Spleen (tissue), 11 donors: ENCODE measurements around the gene TSKS. TPM values are rescaled to one million over a fixed set of nuclear protein-coding genes. Genes with fewer than 3 reads are reported as not detected.

Experiments used
- DNase-seq: peaks from one replicate; pipeline ENCODE4 v3.0.0-alpha.2; 2020
- H3K27ac ChIP-seq, 8 donors: fragments of 200-600 bp; sonication (generic) in 7 of 8; 1 replicate in 4 of 8; 2 replicates in 4 of 8; pipeline versions ENCODE4 v1.5.0 to v1.8.0; 2016 to 2021; ENCODE audit warnings: inconsistent platforms in 4 of 8, mild to moderate bottlenecking in 4 of 8, moderate library complexity in 1 of 8
- H3K27me3 ChIP-seq, 7 donors: fragments of 200-600 bp; sonication (generic) in 6 of 7; replicated peaks in 1 of 7; 1 replicate in 4 of 7; 2 replicates in 3 of 7; pipeline versions ENCODE4 v1.5.0 to v1.8.0; 2016 to 2021; ENCODE audit warnings: inconsistent platforms in 3 of 7, mild to moderate bottlenecking in 1 of 7
- H3K36me3 ChIP-seq, 6 donors: fragments of 200-600 bp; sonication (generic) in 5 of 6; 1 replicate in 4 of 6; 2 replicates in 2 of 6; pipeline versions ENCODE4 v1.5.0 to v1.8.0; 2016 to 2021; ENCODE audit warnings: inconsistent platforms in 2 of 6
- H3K4me1 ChIP-seq, 6 donors: fragments of 200-600 bp; sonication (generic) in 5 of 6; 1 replicate in 3 of 6; 2 replicates in 3 of 6; pipeline versions ENCODE4 v1.5.0 to v1.8.0; 2016 to 2021; ENCODE audit warnings: inconsistent platforms in 3 of 6
- H3K4me3 ChIP-seq, 8 donors: fragments of 200-600 bp; sonication (generic) in 7 of 8; 1 replicate in 4 of 8; 2 replicates in 4 of 8; pipeline versions ENCODE4 v1.5.0 to v1.8.0; 2016 to 2021; ENCODE audit warnings: inconsistent platforms in 4 of 8, mild to moderate bottlenecking in 4 of 8, moderate library complexity in 2 of 8
- H3K9me3 ChIP-seq, 8 donors: fragments of 200-600 bp; sonication (generic) in 7 of 8; 1 replicate in 4 of 8; 2 replicates in 4 of 8; pipeline versions ENCODE4 v1.5.0 to v1.8.0; 2016 to 2021; ENCODE audit warnings: inconsistent platforms in 4 of 8
- POLR2A ChIP-seq, 3 donors: fragments of 450-650 bp; IDR thresholded peaks; one replicate each; pipeline ENCODE4 v1.5.1; 2017; ENCODE audit warnings: antibody characterized with exemption in 3 of 3, mild to moderate bottlenecking in 1 of 3
- POLR2AphosphoS5 ChIP-seq, 3 donors: sonication (generic); formaldehyde crosslinking; IDR thresholded peaks; one replicate each; pipeline ENCODE4 v1.5.1; 2017; ENCODE audit warnings: antibody characterized with exemption in 3 of 3
- WGBS, 5 donors: extraction: QIAGEN DNeasy Blood & Tissue Kit in 3 of 5; methylation state at CpG; one replicate each; pipeline versions ENCODE4 v1.1.5 to v1.1.7; 2013 to 2018; 5-methylcytosine and 5-hydroxymethylcytosine counted together
- intact Hi-C: fragments of 100-400 bp; cut with DNase I; formaldehyde crosslinking; loops from one replicate; pipeline ENCODE4 v1.15.0; 2023; ENCODE audit warnings: low total_unique reads
- polyA plus RNA-seq, 3 donors: library from polyadenylated mRNA; stranded (reverse); fragments of 200-250 nt; gene quantifications; one replicate each; pipeline ENCODE4 v1.2.1, GENCODE V29; 2013
- total RNA-seq, 7 donors: library from RNA; depleted of rRNA in 3 of 7; stranded (reverse); fragments of >200 nt in 3 of 7; fragmentation: NEBNext Ultra II Directional in 4 of 7; extraction: Animal tissue kit (Norgen Biotek cat#: 25700) in 4 of 7; gene quantifications; one replicate each; pipeline versions ENCODE4 v1.1.0 to v1.2.1, GENCODE V29; 2016 to 2021
- TF ChIP-seq, protein P1 (sequence below), 11 experiments: fragments of 200-600 bp in 7 of 11; fragments of 450-650 bp in 4 of 11; sonication (generic) in 4 of 11; IDR thresholded peaks in 8 of 11; conservative IDR thresholded peaks in 3 of 11; 1 replicate in 7 of 11; 2 replicates in 4 of 11; pipeline versions ENCODE4 v1.4.0 to v1.8.0; 2016 to 2021; ENCODE audit warnings: antibody characterized with exemption in 11 of 11, inconsistent platforms in 4 of 11, mild to moderate bottlenecking in 1 of 11
- donor health status: healthy with polysubstance abuse.
- donor health status: DM: no; HTN: no; CAD: no; lungs with moderate emphysema.
- donor health status: DM: no; HTN: no; CAD: no.
- donor health status: Bipolar disorder and iron deficiency.
- donor health status: healthy.
- donor health status: DM: no; HTN: no; CAD: no.
- donor health status: DM: yes; HTN: yes; CAD: no.

TSKS gene
- total and polyA plus RNA-seq, 10 donors, result 0.26 to 2.1 (median 0.88) TPM; not detected in 4

DNA sequence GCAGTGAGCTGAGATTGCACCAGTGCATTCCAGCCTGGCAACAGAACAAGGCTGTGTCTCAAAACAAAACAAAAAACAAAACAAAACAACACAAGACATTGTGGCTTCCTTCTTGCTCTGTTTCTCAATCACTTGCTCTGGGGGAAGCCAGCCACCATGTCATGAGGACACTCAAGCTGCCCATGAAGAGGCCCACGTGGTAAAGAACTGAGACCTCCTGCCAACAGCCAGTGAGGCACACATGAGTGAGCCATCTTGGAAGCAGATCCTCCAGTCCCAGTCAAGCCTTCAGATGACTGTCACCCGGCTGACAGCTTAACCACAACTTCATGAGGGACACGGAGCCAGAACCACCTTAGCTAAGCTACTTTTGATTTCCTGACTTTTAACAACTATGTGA is 47.0 kb downstream of the TSKS start:
- Histone ChIP-seq H3K27ac (peak overlapping the region in 3 of 8 donors; percentile 89 to 93 (median 92)), H3K4me1 (peaks cover 0 to 28% (median 13%) of the 10 kb centered on the region in 6 donors), H3K36me3 (no peaks in the 10 kb centered on the region), H3K27me3 (no peaks in the 10 kb centered on the region), H3K9me3 (no peaks in the 10 kb centered on the region), H3K4me3 (no peak overlapping the region)
- intact Hi-C loops, result no loop called here
- TF ChIP-seq POLR2AphosphoS5 (IDR thresholded peaks at IDR 0.05) (no peak), POLR2A (IDR thresholded peaks at IDR 0.05) (no peak)
- TF ChIP-seq, protein P1, sequence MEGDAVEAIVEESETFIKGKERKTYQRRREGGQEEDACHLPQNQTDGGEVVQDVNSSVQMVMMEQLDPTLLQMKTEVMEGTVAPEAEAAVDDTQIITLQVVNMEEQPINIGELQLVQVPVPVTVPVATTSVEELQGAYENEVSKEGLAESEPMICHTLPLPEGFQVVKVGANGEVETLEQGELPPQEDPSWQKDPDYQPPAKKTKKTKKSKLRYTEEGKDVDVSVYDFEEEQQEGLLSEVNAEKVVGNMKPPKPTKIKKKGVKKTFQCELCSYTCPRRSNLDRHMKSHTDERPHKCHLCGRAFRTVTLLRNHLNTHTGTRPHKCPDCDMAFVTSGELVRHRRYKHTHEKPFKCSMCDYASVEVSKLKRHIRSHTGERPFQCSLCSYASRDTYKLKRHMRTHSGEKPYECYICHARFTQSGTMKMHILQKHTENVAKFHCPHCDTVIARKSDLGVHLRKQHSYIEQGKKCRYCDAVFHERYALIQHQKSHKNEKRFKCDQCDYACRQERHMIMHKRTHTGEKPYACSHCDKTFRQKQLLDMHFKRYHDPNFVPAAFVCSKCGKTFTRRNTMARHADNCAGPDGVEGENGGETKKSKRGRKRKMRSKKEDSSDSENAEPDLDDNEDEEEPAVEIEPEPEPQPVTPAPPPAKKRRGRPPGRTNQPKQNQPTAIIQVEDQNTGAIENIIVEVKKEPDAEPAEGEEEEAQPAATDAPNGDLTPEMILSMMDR (IDR thresholded peaks at IDR 0.05 in 8 of 11, conservative IDR thresholded peaks at IDR 0.05 in 3 of 11), result no peak
- no peak for DNase-seq
- 44 to 79% (median 57%) methylated on average over 3 of the region's 3 CpGs for WGBS, 5 donors

DNA sequence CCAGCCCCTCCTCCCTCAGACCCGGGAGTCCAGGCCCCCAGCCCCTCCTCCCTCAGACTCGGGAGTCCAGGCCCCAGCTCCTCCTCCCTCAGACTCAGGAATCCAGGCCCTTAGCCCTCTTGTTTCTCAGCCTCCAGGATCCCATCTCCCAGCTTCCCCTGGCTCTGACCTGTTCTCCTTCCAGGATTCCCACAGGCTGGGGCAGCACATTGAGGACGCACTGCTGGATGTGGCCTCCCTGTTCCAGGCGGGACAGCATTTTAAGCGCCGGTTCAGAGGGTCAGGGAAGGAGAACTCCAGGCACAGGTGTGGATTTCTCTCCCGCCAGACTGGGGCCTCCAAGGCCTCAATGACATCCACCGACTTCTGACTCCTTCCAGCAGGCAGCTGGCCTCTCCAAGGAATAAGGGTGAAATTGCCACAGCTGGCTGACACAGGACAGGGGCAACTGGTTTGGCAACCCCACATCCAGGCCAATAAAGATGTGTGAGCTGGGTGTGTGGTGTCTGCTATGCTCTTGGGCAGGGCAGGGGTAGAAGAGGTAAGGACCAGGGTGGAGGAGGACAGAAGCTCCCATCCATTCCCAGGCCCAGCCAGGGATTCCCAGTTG is 49.8 kb downstream of the TSKS start:
- TF ChIP-seq POLR2AphosphoS5 (IDR thresholded peaks at IDR 0.05) (no peak), POLR2A (IDR thresholded peaks at IDR 0.05) (no peak)
- TF ChIP-seq, protein P1 (IDR thresholded peaks at IDR 0.05 in 8 of 11, conservative IDR thresholded peaks at IDR 0.05 in 3 of 11), result no peak
- H3K4me1 ChIP-seq, result peaks cover 0 to 19% (median 12%) of the 10 kb centered on the region in 6 donors
- H3K27me3 ChIP-seq, result no peaks in the 10 kb centered on the region
- DNase-seq, result no peak
- intact Hi-C loops, result no loop called here
- H3K27ac ChIP-seq, result no peak overlapping the region
- WGBS, 5 donors, result 80 to 94% (median 85%) methylated on average over 6 to 8 of the region's 8 CpGs
- no peaks in the 10 kb centered on the region for H3K9me3 ChIP-seq
- no peaks in the 10 kb centered on the region for H3K36me3 ChIP-seq
- H3K4me3 ChIP-seq, result no peak overlapping the region

DNA sequence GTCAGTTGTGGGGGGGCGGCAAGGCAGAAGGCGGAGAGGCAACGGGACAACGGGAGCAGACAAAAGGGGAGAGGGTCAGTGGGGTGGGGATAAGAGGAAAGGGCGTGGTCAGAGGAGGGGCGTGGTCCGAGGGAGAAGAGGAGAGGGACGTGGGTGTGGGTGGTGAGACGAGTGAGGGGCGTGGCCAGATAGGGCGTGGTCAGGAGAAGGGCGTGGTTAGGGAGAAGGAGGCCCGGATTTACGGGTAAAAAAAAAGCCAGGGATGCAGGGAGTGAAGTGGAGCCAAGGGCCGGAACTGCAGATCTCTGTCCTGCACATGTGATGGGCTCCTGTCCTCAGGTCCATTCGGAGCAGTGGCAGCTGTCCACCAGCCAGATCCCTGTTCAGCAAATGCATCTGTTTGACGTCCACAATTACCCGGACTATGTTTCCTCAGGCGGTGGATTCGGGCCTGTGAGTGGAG is 50.7 kb downstream of the TSKS start:
- no peaks in the 10 kb centered on the region for H3K27me3 ChIP-seq
- 54 to 75% (median 68%) methylated on average over 20 of the region's 20 CpGs for WGBS, 5 donors

DNA sequence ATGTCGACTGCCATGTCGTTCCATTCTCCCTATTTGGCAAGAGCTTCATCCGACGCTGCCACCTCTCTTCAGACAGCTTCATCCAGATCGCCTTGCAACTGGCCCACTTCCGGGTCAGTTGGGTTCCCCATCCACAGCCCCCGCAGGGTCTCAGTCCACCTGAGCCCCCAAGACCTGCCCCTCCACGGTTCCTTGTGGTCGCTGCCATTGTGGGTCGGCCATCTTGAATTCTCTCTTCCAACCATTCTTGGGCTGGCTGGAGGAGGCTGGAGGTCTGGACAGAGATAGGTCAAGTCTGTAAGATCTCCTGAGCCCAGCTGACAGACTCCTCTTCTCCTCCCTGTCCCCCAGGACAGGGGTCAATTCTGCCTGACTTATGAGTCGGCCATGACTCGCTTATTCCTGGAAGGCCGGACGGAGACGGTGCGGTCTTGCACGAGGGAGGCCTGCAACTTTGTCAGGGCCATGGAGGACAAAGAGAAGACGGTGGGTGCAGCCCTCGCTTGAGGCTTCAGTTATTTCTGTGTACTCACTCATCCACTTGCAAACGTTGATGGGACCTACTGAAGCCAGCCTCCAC is 52.6 kb downstream of the TSKS start:
- no peak overlapping the region for H3K4me3 ChIP-seq
- no peaks in the 10 kb centered on the region for H3K27me3 ChIP-seq
- intact Hi-C loops, result no loop called here
- WGBS, 5 donors, result 92 to 96% (median 93%) methylated on average over 20 of the region's 20 CpGs
- no peak overlapping the region for H3K27ac ChIP-seq
- DNase-seq, result no peak
- TF ChIP-seq, protein P1 (IDR thresholded peaks at IDR 0.05 in 8 of 11, conservative IDR thresholded peaks at IDR 0.05 in 3 of 11), result no peak
- no peak for TF ChIP-seq POLR2A (IDR thresholded peaks at IDR 0.05)
- no peak for TF ChIP-seq POLR2AphosphoS5 (IDR thresholded peaks at IDR 0.05)
- H3K9me3 ChIP-seq, result no peaks in the 10 kb centered on the region
- H3K4me1 ChIP-seq, result no peaks in the 10 kb centered on the region
- peaks cover 0 to 5% (median 0%) of the 10 kb centered on the region in 6 donors for H3K36me3 ChIP-seq

More for the DNA sequence above, 50.7 kb downstream of the TSKS start:
- Histone ChIP-seq H3K4me3 (no peak overlapping the region), H3K9me3 (no peaks in the 10 kb centered on the region), H3K36me3 (no peaks in the 10 kb centered on the region), H3K27ac (no peak overlapping the region), H3K4me1 (peaks cover 0 to 10% (median 7%) of the 10 kb centered on the region in 6 donors)
- intact Hi-C loops, result no loop called here
- no peak for DNase-seq
- TF ChIP-seq POLR2A (IDR thresholded peaks at IDR 0.05), result no peak
- TF ChIP-seq, protein P1 (IDR thresholded peaks at IDR 0.05 in 8 of 11, conservative IDR thresholded peaks at IDR 0.05 in 3 of 11), result no peak
- TF ChIP-seq POLR2AphosphoS5 (IDR thresholded peaks at IDR 0.05), result no peak
